Parietal lobe (tissue), 2 donors: Measurements from ENCODE around the gene RNU1-3. TPM values are rescaled to one million over a fixed set of nuclear protein-coding genes. Genes with fewer than 3 reads are reported as not detected.

Experiments
- small RNA-seq: library from RNA; depleted of rRNA; stranded (forward); fragments of <200 nt; gene quantifications from one replicate; pipeline ENCODE3, GENCODE V24; 2014; ENCODE audit warnings: low replicate concordance
- total RNA-seq: library from RNA; depleted of rRNA; stranded (reverse); fragments of >200 nt; gene quantifications from one replicate; pipeline ENCODE4 v1.2.3, GENCODE V29; 2014

RNU1-3 gene
- under 0.01 TPM for total RNA-seq

DNA sequence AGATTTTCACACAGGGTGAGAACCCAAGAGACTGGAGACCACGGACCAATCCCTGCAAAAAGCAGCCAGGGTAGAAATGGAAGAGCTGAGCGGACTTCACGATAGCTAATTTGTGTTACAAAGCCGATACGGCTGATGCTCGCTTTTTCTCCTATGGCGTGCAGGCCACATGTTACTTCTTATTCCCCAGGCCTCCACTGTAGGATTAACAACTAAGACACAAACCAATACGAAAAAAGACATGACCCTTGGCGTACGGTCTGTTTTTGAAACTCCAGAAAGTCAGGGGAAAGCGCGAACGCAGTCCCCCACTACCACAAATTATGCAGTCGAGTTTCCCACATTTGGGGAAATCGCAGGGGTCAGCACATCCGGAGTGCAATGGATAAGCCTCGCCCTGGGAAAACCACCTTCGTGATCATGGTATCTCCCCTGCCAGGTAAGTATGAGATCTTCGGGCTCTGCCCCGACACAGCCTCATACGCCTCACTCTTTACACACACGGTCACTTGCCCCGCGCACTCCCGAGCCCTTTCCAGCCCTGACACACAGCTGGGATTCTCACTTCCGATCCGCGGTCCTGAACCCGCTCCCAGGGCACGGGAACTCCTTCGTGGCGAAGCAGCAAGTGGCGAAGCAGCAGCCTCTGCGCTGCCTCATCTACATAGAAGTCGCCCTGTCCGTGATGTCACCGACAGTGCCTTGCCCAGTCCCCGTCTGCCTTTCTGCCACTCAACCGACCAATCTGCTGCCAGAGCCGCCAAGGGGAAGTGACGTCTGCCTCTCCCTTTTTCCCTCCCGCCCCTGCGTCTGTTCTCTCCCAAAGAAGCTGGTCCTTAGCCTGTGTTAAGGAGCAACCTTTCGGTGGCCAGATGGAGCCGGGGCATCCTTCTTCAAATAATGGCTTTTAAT is at the start of gene RNU1-3:
Gene RNU1-3 (minus strand): TSS at position 447 of the 912 bp plus-strand sequence.

Small RNA genes lying within 50 kb of the gene (small RNA-seq; reads per million reads assigned to genes)
- not detected for gene RNU1-3

Other genes starting within 250 kb of the RNU1-3 start
- 0.31 TPM for gene SPATA21, start 229.5 kb downstream of the RNU1-3 start, total RNA-seq
- 39.1 TPM for gene NECAP2, start 226.2 kb downstream of the RNU1-3 start, total RNA-seq
- gene RNU1-1, start 152.7 kb downstream of the RNU1-3 start, total RNA-seq, result under 0.01 TPM
- 163 TPM for gene NBPF1, start 53.4 kb downstream of the RNU1-3 start, total RNA-seq
- gene RNU1-4, start 73.6 kb upstream of the RNU1-3 start, total RNA-seq, result under 0.01 TPM
- gene RNU1-2, start 229.0 kb upstream of the RNU1-3 start, total RNA-seq, result under 0.01 TPM